Testis (tissue), 3 donors: ENCODE data around the gene CD74. TPM values are rescaled to one million over a fixed set of nuclear protein-coding genes. Genes with fewer than 3 reads are reported as not detected.

Experiments
- DNase-seq: peaks from one replicate; pipeline ENCODE4 v3.0.0-alpha.2; 2019
- H3K27ac ChIP-seq, 2 donors: fragments of 200-600 bp; sonication (generic); one replicate each; pipeline ENCODE4 v1.5.1; 2019
- H3K27me3 ChIP-seq: fragments of 200-600 bp; sonication (generic); one replicate; pipeline ENCODE4 v1.5.1; 2019
- H3K36me3 ChIP-seq: fragments of 200-600 bp; sonication (generic); one replicate; pipeline ENCODE4 v1.5.1; 2017; ENCODE audit warnings: low read depth; ENCODE audit errors: missing control alignments
- H3K4me1 ChIP-seq: fragments of 200-600 bp; sonication (generic); one replicate; pipeline ENCODE4 v1.5.1; 2019
- H3K4me3 ChIP-seq, 2 donors: fragments of 200-600 bp; sonication (generic); one replicate each; pipeline ENCODE4 v1.5.1; 2017 to 2019
- H3K9me3 ChIP-seq: fragments of 200-600 bp; sonication (generic); one replicate; pipeline ENCODE4 v1.5.1; 2017
- CTCF ChIP-seq, 3 experiments: fragments of 450-650 bp in 2 of 3; fragments of 200-600 bp in 1 of 3; sonication (generic) in 1 of 3; IDR thresholded peaks; one replicate each; pipeline ENCODE4 v1.5.1; 2016 to 2019; ENCODE audit warnings: antibody characterized with exemption in 3 of 3, mild to moderate bottlenecking in 2 of 3, moderate library complexity in 1 of 3
- POLR2A ChIP-seq: fragments of 450-650 bp; IDR thresholded peaks from one replicate; pipeline ENCODE4 v1.6.1; 2017; ENCODE audit warnings: antibody characterized with exemption, mild to moderate bottlenecking, moderate library complexity
- WGBS, 2 donors: methylation state at CpG; one replicate each; pipeline ENCODE4 v1.1.5; 2018; 5-methylcytosine and 5-hydroxymethylcytosine counted together
- intact Hi-C: fragments of 100-400 bp; cut with DNase I; formaldehyde crosslinking; loops from one replicate; pipeline ENCODE4 v1.15.1; 2023; ENCODE audit warnings: low total_unique reads
- polyA plus RNA-seq: library from polyadenylated mRNA; stranded (reverse); fragments of 350-450 nt; fragmentation: Illumina TruSeq; extraction: RNeasy Lipid Tissue Mini Kit (QIAGEN cat#74804); gene quantifications from one replicate; pipeline ENCODE4 v1.2.3, GENCODE V29; 2014; ENCODE audit warnings: low read depth, low replicate concordance; ENCODE audit not compliant: insufficient read depth
- total RNA-seq, 2 donors: library from RNA; depleted of rRNA; stranded (reverse); fragments of >200 nt; gene quantifications; one replicate each; pipeline ENCODE4 v1.2.3, GENCODE V29; 2016

The CD74 gene
- total and polyA plus RNA-seq, 3 donors from 2014 or later, result 137 to 1,318 (median 223) TPM

GRCh38 chr5:150451594-150451993 lies 38.9 kb upstream of the CD74 start:
- Histone ChIP-seq H3K27ac (no peak overlapping the region), H3K27me3 (no peaks in the 10 kb centered on the region), H3K36me3 (no peaks in the 10 kb centered on the region), H3K4me3 (no peak overlapping the region), H3K4me1 (peaks cover 14% of the 10 kb centered on the region), H3K9me3 (no peaks in the 10 kb centered on the region)
- no peak for TF ChIP-seq POLR2A
- TF ChIP-seq CTCF (IDR thresholded peaks at IDR 0.05), result no peak
- no peak for DNase-seq
- WGBS, 2 donors, result 86 to 90% methylated on average over 1 of the region's 1 CpG
- intact Hi-C loops, result no loop called here

- intact Hi-C loops, result no loop called here
- no peaks in the 10 kb centered on the region for H3K9me3 ChIP-seq
- H3K36me3 ChIP-seq, result peaks cover 4% of the 10 kb centered on the region
- H3K4me1 ChIP-seq, result peaks cover 14% of the 10 kb centered on the region
- WGBS, 2 donors, result 3 to 4% methylated on average over 35 to 49 of the region's 58 CpGs
- no peaks in the 10 kb centered on the region for H3K27me3 ChIP-seq
- peak within 1 kb of the TSS; percentile 87 to 92 for H3K4me3 ChIP-seq
- TF ChIP-seq POLR2A (peak; percentile 30), CTCF (IDR thresholded peaks at IDR 0.05) (peak; percentile 92 to 98 (median 96))
- DNase-seq, result peak; percentile 96
- H3K27ac ChIP-seq, result peak within 1 kb of the TSS; percentile 88 to 97
Measured at GRCh38 chr5:150449517-150450339, 37.0 kb upstream of the CD74 start, which contains the start of gene RPS14. Gene RPS14, minus strand, starts transcription at chr5:150449739. Its CDS starts 2,006 bp downstream, at chr5:150447733.

GRCh38 chr5:150448952-150449516 lies 36.3 kb upstream of the CD74 start:
- peak overlapping the region; percentile 88 to 97 for H3K27ac ChIP-seq
- no peaks in the 10 kb centered on the region for H3K9me3 ChIP-seq
- H3K27me3 ChIP-seq, result no peaks in the 10 kb centered on the region
- peaks cover 4% of the 10 kb centered on the region for H3K36me3 ChIP-seq
- peak overlapping the region; percentile 87 to 92 for H3K4me3 ChIP-seq
- intact Hi-C loops, result no loop called here
- WGBS, 2 donors, result 0 to 1% methylated on average over 17 to 31 of the region's 31 CpGs
- TF ChIP-seq CTCF (IDR thresholded peaks at IDR 0.05) (no peak), POLR2A (no peak)
- peaks cover 14% of the 10 kb centered on the region for H3K4me1 ChIP-seq
- no peak for DNase-seq

- TF ChIP-seq POLR2A, result no peak
- TF ChIP-seq CTCF (IDR thresholded peaks at IDR 0.05), result no peak
- Histone ChIP-seq H3K36me3 (peaks cover 4% of the 10 kb centered on the region), H3K4me1 (peaks cover 14% of the 10 kb centered on the region), H3K4me3 (peak overlapping the region; percentile 87 to 92), H3K27ac (peak overlapping the region; percentile 88 to 97), H3K9me3 (no peaks in the 10 kb centered on the region), H3K27me3 (no peaks in the 10 kb centered on the region)
- DNase-seq, result no peak
- intact Hi-C loops, result no loop called here
- 11 to 14% methylated on average over 4 of the region's 4 CpGs for WGBS, 2 donors
Measured at GRCh38 chr5:150448334-150448733, 35.6 kb upstream of the CD74 start.
